IPS-18a (cell line): Measurements from ENCODE around the gene USP6.
"Not testable (repeated sequence)": the region's sequence is repeated elsewhere in the genome, so short reads cannot be mapped to it uniquely, and the experiment has no call there.

Experiments used
- H3K27ac ChIP-seq: one replicate; pipeline ENCODE4 v1.5.1; 2013; ENCODE audit warnings: low read length
- H3K27me3 ChIP-seq: one replicate; pipeline ENCODE4 v1.6.1; 2013; ENCODE audit warnings: mild to moderate bottlenecking, low read length; ENCODE audit not compliant: control insufficient read depth, insufficient read depth
- H3K36me3 ChIP-seq: one replicate; pipeline ENCODE4 v1.6.1; 2013; ENCODE audit warnings: low read depth, low read length; ENCODE audit not compliant: control insufficient read depth
- H3K4me1 ChIP-seq: one replicate; pipeline ENCODE4 v1.6.1; 2013; ENCODE audit warnings: low read depth, low read length; ENCODE audit not compliant: control insufficient read depth
- H3K4me3 ChIP-seq: one replicate; pipeline ENCODE4 v1.5.1; 2013; ENCODE audit warnings: low read length
- H3K9ac ChIP-seq: one replicate; pipeline ENCODE4 v1.6.1; 2013; ENCODE audit warnings: mild to moderate bottlenecking, low read length, moderate library complexity
- H3K9me3 ChIP-seq: one replicate; pipeline ENCODE4 v1.6.1; 2013; ENCODE audit warnings: low read depth, low read length; ENCODE audit not compliant: control insufficient read depth

Gene USP6

DNA sequence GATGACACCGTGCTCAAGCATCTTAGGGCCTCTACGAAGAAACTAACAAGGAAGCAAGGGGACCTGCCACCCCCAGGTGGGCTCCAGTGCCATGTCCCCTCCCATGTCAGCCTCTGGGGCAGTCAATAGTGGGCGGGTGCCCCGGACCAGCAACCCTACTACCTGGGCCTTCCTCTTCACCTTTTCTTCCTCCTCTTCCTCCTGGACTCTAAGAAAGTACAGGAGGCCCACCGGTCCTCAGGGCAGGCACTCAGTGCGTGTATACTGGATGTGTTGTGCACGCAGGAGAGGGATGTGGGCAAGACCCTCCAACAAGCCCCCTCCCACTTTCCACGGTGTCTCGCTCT, 22.3 kb downstream of the USP6 start:
- H3K27ac ChIP-seq, H3K4me3 ChIP-seq, H3K9me3 ChIP-seq, H3K4me1 ChIP-seq, H3K9ac ChIP-seq, H3K27me3 ChIP-seq, H3K36me3 ChIP-seq: not testable (repeated sequence)

DNA sequence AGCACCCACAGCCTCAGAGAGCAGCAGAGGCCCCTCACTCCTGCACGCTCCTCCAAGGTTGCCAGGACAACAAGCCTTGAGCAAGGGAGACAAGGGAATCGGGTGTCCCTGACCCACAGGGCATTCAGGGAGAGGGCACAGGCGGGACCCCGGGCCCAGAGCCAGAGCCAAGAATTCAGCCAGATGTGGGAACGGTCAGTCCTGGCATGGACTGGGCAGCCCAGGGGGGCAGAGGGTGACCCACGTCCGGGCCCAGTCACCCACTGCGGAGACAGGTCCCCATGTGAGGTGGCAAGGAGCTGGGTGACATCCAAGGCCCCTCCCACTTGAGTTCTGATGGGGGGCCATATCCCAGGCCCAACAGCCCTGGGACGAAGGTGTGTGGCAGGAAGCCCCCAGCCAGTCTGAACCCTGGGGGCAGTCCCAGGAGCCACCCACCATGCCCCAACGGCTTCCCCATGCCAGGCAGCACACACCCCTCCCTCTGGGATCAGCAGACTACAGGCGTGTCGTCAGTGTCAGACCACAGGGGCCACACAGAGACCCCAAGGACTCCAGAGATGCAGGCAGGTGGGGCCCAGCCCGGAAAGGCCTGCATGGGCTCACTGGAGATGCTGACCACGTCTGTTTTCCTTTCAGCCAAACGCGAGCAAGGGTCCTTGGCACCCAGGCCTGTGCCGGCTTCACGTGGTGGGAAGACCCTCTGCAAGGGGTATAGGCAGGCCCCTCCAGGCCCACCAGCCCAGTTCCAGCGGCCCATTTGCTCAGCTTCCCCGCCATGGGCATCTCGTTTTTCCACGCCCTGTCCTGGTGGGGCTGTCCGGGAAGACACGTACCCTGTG, 23.0 kb downstream of the USP6 start:
- H3K27ac ChIP-seq: no peak overlapping the region
- no peaks in the 10 kb centered on the region for H3K36me3 ChIP-seq
- H3K4me1 ChIP-seq: no peaks in the 10 kb centered on the region
- H3K4me3 ChIP-seq: no peak overlapping the region
- no peaks in the 10 kb centered on the region for H3K9me3 ChIP-seq
- no peak overlapping the region for H3K9ac ChIP-seq
- no peaks in the 10 kb centered on the region for H3K27me3 ChIP-seq

DNA sequence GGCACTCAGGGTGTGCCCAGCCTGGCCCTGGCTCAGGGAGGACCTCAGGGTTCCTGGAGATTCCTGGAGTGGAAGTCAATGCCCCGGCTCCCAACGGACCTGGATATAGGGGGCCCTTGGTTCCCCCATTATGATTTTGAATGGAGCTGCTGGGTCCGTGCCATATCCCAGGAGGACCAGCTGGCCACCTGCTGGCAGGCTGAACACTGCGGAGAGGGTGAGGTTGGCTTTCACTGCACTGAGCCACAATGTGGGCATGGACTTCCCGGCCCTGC, 23.6 kb downstream of the USP6 start:
- no peaks in the 10 kb centered on the region for H3K9me3 ChIP-seq
- H3K27ac ChIP-seq: no peak overlapping the region
- no peaks in the 10 kb centered on the region for H3K36me3 ChIP-seq
- no peak overlapping the region for H3K4me3 ChIP-seq
- H3K27me3 ChIP-seq: no peaks in the 10 kb centered on the region
- H3K4me1 ChIP-seq: no peaks in the 10 kb centered on the region
- no peak overlapping the region for H3K9ac ChIP-seq

DNA sequence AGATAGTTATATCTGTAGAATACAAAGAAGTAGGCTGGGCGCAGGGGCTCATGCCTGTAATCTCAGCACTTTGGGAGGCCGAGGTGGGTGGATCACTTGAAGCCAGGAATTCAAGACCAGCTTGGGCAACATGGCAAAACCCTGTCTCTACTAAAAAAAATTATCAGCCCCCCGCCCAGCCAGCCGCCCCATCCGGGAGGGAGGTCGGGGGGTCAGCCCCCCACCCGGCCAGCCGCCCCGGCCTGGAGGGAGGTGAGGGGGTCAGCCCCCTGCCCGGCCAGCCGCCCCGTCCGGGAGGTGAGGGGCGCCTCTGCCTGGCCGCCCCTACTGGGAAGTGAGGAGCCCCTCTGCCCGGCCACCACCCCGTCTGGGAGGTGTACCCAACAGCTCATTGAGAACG, 27.0 kb downstream of the USP6 start:
- H3K9me3 ChIP-seq, H3K36me3 ChIP-seq, H3K4me3 ChIP-seq, H3K4me1 ChIP-seq, H3K27ac ChIP-seq, H3K9ac ChIP-seq, H3K27me3 ChIP-seq: not testable (repeated sequence)

GRCh38 chr17:5146122-5146521, 30.3 kb downstream of the USP6 start:
- H3K9me3 ChIP-seq, H3K27ac ChIP-seq, H3K27me3 ChIP-seq, H3K4me3 ChIP-seq, H3K4me1 ChIP-seq, H3K9ac ChIP-seq, H3K36me3 ChIP-seq: not testable (repeated sequence)

DNA sequence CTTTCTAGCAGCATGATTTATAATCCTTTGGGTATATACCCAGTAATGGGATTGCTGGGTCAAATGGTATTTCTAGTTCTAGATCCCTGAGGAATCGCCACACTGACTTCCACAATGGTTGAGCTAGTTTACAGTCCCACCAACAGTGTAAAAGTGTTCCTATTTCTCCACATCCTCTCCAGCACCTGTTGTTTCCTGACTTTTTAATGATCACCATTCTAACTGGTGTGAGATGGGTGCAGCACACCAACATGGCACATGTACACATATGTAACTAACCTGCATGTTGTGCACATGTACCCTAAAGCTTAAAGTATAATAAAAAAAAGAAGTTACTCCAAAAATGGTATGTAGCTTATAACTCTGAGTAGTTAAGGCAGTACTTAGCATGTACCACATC, 44.9 kb downstream of the USP6 start:
- H3K27me3 ChIP-seq, H3K9me3 ChIP-seq, H3K9ac ChIP-seq, H3K36me3 ChIP-seq, H3K27ac ChIP-seq, H3K4me1 ChIP-seq, H3K4me3 ChIP-seq: not testable (repeated sequence)

DNA sequence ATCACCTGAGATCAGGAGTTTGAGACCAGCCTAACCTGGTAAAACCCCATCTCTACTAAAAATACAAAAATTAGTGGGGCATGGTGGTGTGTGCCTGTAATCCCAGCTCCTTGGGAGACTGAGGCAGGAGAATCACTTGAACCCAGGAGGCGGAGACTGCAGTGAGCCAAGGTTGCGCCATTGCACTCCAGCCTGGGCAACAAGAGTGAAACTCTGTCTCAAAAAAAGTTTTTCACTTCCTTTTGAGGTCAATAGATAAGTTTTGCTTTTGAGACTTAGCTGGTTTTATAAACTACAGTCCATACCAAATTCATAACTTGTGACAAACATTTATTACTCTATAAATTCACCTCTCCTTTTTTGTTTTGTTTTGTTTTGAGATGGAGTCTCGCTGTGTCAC, 46.0 kb downstream of the USP6 start:
- H3K27me3 ChIP-seq, H3K36me3 ChIP-seq, H3K9me3 ChIP-seq, H3K9ac ChIP-seq, H3K4me3 ChIP-seq, H3K4me1 ChIP-seq, H3K27ac ChIP-seq: not testable (repeated sequence)

DNA sequence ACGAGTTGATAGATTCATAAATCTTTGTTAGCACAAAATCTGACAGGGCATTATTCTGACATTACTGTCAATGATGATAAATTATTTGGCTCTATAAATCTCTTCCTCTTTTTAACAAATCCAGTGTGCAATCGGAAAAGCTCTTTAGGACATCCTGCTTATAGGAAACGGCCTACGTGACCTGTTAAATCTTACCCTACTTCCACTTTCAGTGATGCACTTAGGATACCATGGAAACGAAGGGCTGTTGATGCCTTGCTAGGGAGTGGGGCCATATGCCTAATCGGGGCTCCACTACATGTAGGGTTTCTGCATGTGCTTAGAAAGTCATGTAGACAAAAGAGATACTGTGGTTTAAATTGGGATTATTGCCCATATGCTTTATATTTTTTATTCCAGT, 48.6 kb downstream of the USP6 start:
- Histone ChIP-seq H3K27me3 (no peaks in the 10 kb centered on the region), H3K9ac (no peak overlapping the region), H3K4me1 (no peaks in the 10 kb centered on the region), H3K4me3 (no peak overlapping the region), H3K36me3 (no peaks in the 10 kb centered on the region), H3K9me3 (no peaks in the 10 kb centered on the region), H3K27ac (no peak overlapping the region)

GRCh38 chr17:5165791-5166564, 50.1 kb downstream of the USP6 start:
- not testable (repeated sequence) for H3K36me3 ChIP-seq, H3K9ac ChIP-seq, H3K4me3 ChIP-seq, H3K4me1 ChIP-seq, H3K27ac ChIP-seq, H3K27me3 ChIP-seq, H3K9me3 ChIP-seq

GRCh38 chr17:5175027-5175426, 59.2 kb downstream of the USP6 start:
- not testable (repeated sequence) for H3K9ac ChIP-seq, H3K4me3 ChIP-seq
- peaks cover 39% of the 10 kb centered on the region for H3K9me3 ChIP-seq

GRCh38 chr17:5179003-5179402, 63.2 kb downstream of the USP6 start:
- H3K4me3 ChIP-seq: no peak overlapping the region
- no peak overlapping the region for H3K9ac ChIP-seq
- peaks cover 79% of the 10 kb centered on the region for H3K9me3 ChIP-seq
- peaks cover 15% of the 10 kb centered on the region for H3K36me3 ChIP-seq
- H3K27ac ChIP-seq: no peak overlapping the region
- no peaks in the 10 kb centered on the region for H3K27me3 ChIP-seq
- no peaks in the 10 kb centered on the region for H3K4me1 ChIP-seq

More at GRCh38 chr17:5175027-5175426, 59.2 kb downstream of the USP6 start:
- not testable (repeated sequence) for H3K27ac ChIP-seq, H3K4me1 ChIP-seq, H3K27me3 ChIP-seq, H3K36me3 ChIP-seq
